Ishikawa (cell line): ENCODE data around the gene FDXR.
A peak's percentile ranks its signal among the peaks of the same experiment; 100 is the strongest.

Experiments
- CEBPB ChIP-seq: IDR thresholded peaks from 2 replicates; pipeline ENCODE4 v1.6.1; 2012
- CREB1 ChIP-seq: IDR thresholded peaks from 2 replicates; pipeline ENCODE4 v1.6.1; 2012; ENCODE audit warnings: low read depth
- EGR1 ChIP-seq: IDR thresholded peaks from 2 replicates; pipeline ENCODE4 v1.6.1; 2012
- EP300 ChIP-seq: IDR thresholded peaks from 2 replicates; pipeline ENCODE4 v1.6.1; 2012; ENCODE audit warnings: borderline replicate concordance
- FOXM1 ChIP-seq: IDR thresholded peaks from 2 replicates; pipeline ENCODE4 v1.6.1; 2012; ENCODE audit warnings: low read depth, borderline replicate concordance
- MAX ChIP-seq: IDR thresholded peaks from 2 replicates; pipeline ENCODE4 v1.6.1; 2012
- NFIC ChIP-seq: IDR thresholded peaks from 2 replicates; pipeline ENCODE4 v1.6.1; 2012
- RAD21 ChIP-seq: IDR thresholded peaks from 2 replicates; pipeline ENCODE4 v1.6.1; 2012; ENCODE audit warnings: low read depth
- REST ChIP-seq: IDR thresholded peaks from 2 replicates; pipeline ENCODE4 v1.6.1; 2012; ENCODE audit warnings: low read depth, mild to moderate bottlenecking
- TAF1 ChIP-seq: IDR thresholded peaks from 2 replicates; pipeline ENCODE4 v1.6.1; 2012; ENCODE audit warnings: low read depth, mild to moderate bottlenecking
- TCF12 ChIP-seq: IDR thresholded peaks from 2 replicates; pipeline ENCODE4 v1.6.1; 2012; ENCODE audit warnings: low read depth
- TEAD4 ChIP-seq: IDR thresholded peaks from 2 replicates; pipeline ENCODE4 v1.6.1; 2012
- USF1 ChIP-seq: IDR thresholded peaks from 2 replicates; pipeline ENCODE4 v1.6.1; 2012
- YY1 ChIP-seq: IDR thresholded peaks from 2 replicates; pipeline ENCODE4 v1.6.1; 2012; ENCODE audit warnings: low read depth
- ZBTB7A ChIP-seq: IDR thresholded peaks from 2 replicates; pipeline ENCODE4 v1.6.1; 2012; ENCODE audit warnings: low read depth

The FDXR gene

GRCh38 chr17:74877592-74878548 is 5.1 kb upstream of the FDXR start:
- TF ChIP-seq CEBPB (no peak), CREB1 (no peak), USF1 (no peak), TEAD4 (peak; percentile 37; the same call in 1 of the 2 replicates), ZBTB7A (no peak), RAD21 (no peak), FOXM1 (no peak), TCF12 (0 out of 2 replicates have a peak, but pooled peaks have one; percentile 23), REST (no peak), EGR1 (no peak), YY1 (no peak), EP300 (no peak), NFIC (peak; percentile 84)

GRCh38 chr17:74875977-74876593 is 3.3 kb upstream of the FDXR start:
- TF ChIP-seq TAF1 (no peak), NFIC (no peak), RAD21 (no peak), TEAD4 (no peak), USF1 (no peak), MAX (no peak), TCF12 (no peak), YY1 (no peak), CEBPB (no peak), EGR1 (no peak), EP300 (no peak), FOXM1 (no peak), CREB1 (no peak), REST (no peak), ZBTB7A (no peak)

- TF ChIP-seq EGR1 (no peak), TEAD4 (no peak), ZBTB7A (no peak), TCF12 (no peak), TAF1 (no peak), USF1 (no peak), NFIC (no peak), RAD21 (no peak), REST (no peak)
These were observed 2.6 kb upstream of the FDXR start for GRCh38 chr17:74875155-74875976.
